Measurements from ENCODE around the gene BTN1A1.

DNA sequence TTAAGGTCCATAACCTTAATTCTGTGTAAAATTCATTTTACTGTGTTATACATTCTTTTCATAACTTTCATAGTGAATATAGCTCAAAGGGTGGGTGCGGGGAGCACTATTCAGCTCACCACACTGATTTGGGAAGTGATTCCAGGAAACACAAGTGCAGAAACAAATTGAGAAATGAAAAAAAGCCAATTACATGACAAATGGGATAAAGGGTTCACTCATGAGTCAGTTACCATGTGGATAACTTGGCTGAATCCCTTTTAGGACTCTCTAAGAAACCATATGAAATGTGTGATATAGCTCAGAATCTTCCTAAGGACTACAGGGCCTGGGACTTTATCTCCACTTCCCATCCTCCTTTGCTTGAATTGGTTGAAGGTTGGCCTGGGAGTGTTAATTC lies 45.5 kb upstream of the BTN1A1 start:
- no peak for TF ChIP-seq YY1 (IDR thresholded peaks at IDR 0.05; ENCODE audit: insufficient read depth, insufficient read length)
- TF ChIP-seq SUZ12 (IDR thresholded peaks at IDR 0.05; ENCODE audit: extremely low read depth, insufficient read depth, insufficient read length): no peak
- TF ChIP-seq ZNF274 (IDR thresholded peaks at IDR 0.05; ENCODE audit: low read depth, low read length): no peak
